CD14-positive monocyte (primary cell): Measurements from ENCODE around the gene KIF17. TPM values are rescaled to one million over a fixed set of nuclear protein-coding genes. Genes with fewer than 3 reads are reported as not detected.

Source experiments
- DNase-seq, 3 donors: peaks; one replicate each; pipeline ENCODE4 v3.0.0-alpha.2; 2011 to 2022
- H2AFZ ChIP-seq: 2 replicates; pipeline ENCODE4 v1.6.0; 2012; ENCODE audit warnings: mild to moderate bottlenecking, low read depth, low read length, inconsistent platforms; ENCODE audit not compliant: insufficient read depth, poor library complexity, severe bottlenecking
- H3K27ac ChIP-seq, 2 donors: 1 replicate in 1 of 2; 2 replicates in 1 of 2; pipeline ENCODE4 v1.5.1; 2012 to 2013; ENCODE audit warnings: low read length in 2 of 2, control low read depth in 1 of 2, inconsistent platforms in 1 of 2, low read depth in 1 of 2, mild to moderate bottlenecking in 1 of 2
- H3K27me3 ChIP-seq, 2 donors: one replicate each; pipeline versions ENCODE4 v1.6.0 to v1.6.1; 2011 to 2013; ENCODE audit warnings: low read length in 2 of 2; ENCODE audit not compliant: control insufficient read depth in 2 of 2, insufficient read depth in 2 of 2
- H3K36me3 ChIP-seq, 2 donors: replicated peaks in 1 of 2; 1 replicate in 1 of 2; 2 replicates in 1 of 2; pipeline versions ENCODE4 v1.5.1 to v1.6.1; 2012 to 2013; ENCODE audit warnings: low read length in 2 of 2, control low read depth in 1 of 2, inconsistent platforms in 1 of 2, mild to moderate bottlenecking in 1 of 2; ENCODE audit not compliant: insufficient read depth in 2 of 2, control insufficient read depth in 1 of 2
- H3K4me1 ChIP-seq, 2 donors: 1 replicate in 1 of 2; 2 replicates in 1 of 2; pipeline versions ENCODE4 v1.5.1 to v1.6.1; 2012 to 2013; ENCODE audit warnings: low read length in 2 of 2, control low read depth in 1 of 2, inconsistent platforms in 1 of 2, mild to moderate bottlenecking in 1 of 2, moderate library complexity in 1 of 2; ENCODE audit not compliant: insufficient read depth in 2 of 2, control insufficient read depth in 1 of 2
- H3K4me2 ChIP-seq: replicated peaks from 2 replicates; pipeline ENCODE3; 2012; ENCODE audit warnings: low read length, moderate library complexity, mild to moderate bottlenecking; ENCODE audit not compliant: poor library complexity, severe bottlenecking; ENCODE audit errors: extremely low read depth
- H3K4me3 ChIP-seq, 3 experiments: fragments of 200-600 bp in 1 of 3; sonication (generic) in 1 of 3; replicated peaks in 1 of 3; 1 replicate in 2 of 3; 2 replicates in 1 of 3; pipeline ENCODE4 v1.5.1; 2011 to 2013; ENCODE audit warnings: low read length in 3 of 3, mild to moderate bottlenecking in 3 of 3, control low read depth in 2 of 3, low read depth in 2 of 3, inconsistent platforms in 1 of 3, moderate library complexity in 1 of 3
- H3K79me2 ChIP-seq: 2 replicates; pipeline ENCODE4 v1.6.0; 2012; ENCODE audit warnings: mild to moderate bottlenecking, control low read depth, inconsistent platforms, low read length, moderate library complexity; ENCODE audit not compliant: insufficient read depth
- H3K9ac ChIP-seq: 2 replicates; pipeline ENCODE4 v1.6.0; 2017; ENCODE audit warnings: low read length, mild to moderate bottlenecking; ENCODE audit not compliant: insufficient read depth, poor library complexity, severe bottlenecking
- H3K9me3 ChIP-seq, 2 donors: replicated peaks in 1 of 2; 1 replicate in 1 of 2; 2 replicates in 1 of 2; pipeline versions ENCODE4 v1.5.1 to v1.6.1; 2012 to 2013; ENCODE audit warnings: low read length in 2 of 2, control low read depth in 1 of 2; ENCODE audit not compliant: control insufficient read depth in 1 of 2, insufficient read depth in 1 of 2
- H4K20me1 ChIP-seq: 2 replicates; pipeline ENCODE4 v1.6.0; 2012; ENCODE audit warnings: mild to moderate bottlenecking, low read length, control low read depth, moderate library complexity; ENCODE audit not compliant: insufficient read depth
- H3K27ac Mint-ChIP-seq, 7 donors: one replicate each; pipeline ENCODE4 v1.8.0; 2020; ENCODE audit warnings: mild to moderate bottlenecking in 7 of 7, mixed read lengths in 7 of 7, moderate library complexity in 6 of 7, inconsistent platforms in 2 of 7
- H3K27me3 Mint-ChIP-seq, 3 donors: one replicate each; pipeline ENCODE4 v1.8.0; 2021 to 2022; ENCODE audit warnings: low read depth in 3 of 3, mild to moderate bottlenecking in 3 of 3, mixed read lengths in 3 of 3, moderate library complexity in 3 of 3, inconsistent platforms in 1 of 3
- H3K36me3 Mint-ChIP-seq, 2 donors: one replicate each; pipeline ENCODE4 v1.8.0; 2020; ENCODE audit warnings: mixed read lengths in 2 of 2, inconsistent platforms in 1 of 2, mild to moderate bottlenecking in 1 of 2
- H3K4me1 Mint-ChIP-seq: one replicate; pipeline ENCODE4 v1.8.0; 2020; ENCODE audit warnings: mild to moderate bottlenecking, mixed read lengths
- H3K4me3 Mint-ChIP-seq, 2 donors: one replicate each; pipeline ENCODE4 v1.8.0; 2020; ENCODE audit warnings: mild to moderate bottlenecking in 2 of 2, mixed read lengths in 2 of 2, moderate library complexity in 1 of 2
- H3K9me3 Mint-ChIP-seq, 7 donors: one replicate each; pipeline ENCODE4 v1.8.0; 2020 to 2022; ENCODE audit warnings: mixed read lengths in 7 of 7, mild to moderate bottlenecking in 6 of 7, moderate library complexity in 6 of 7, inconsistent platforms in 2 of 7
- WGBS: methylation state at CpG from one replicate; pipeline ENCODE4 v1.1.5; 2013; ENCODE audit warnings: missing lambda C conversion rate; ENCODE audit not compliant: insufficient coverage; 5-methylcytosine and 5-hydroxymethylcytosine counted together
- intact Hi-C, 2 donors: fragments of 100-400 bp; cut with micrococcal nuclease; formaldehyde crosslinking; loops; one replicate each; pipeline versions ENCODE4 v1.15.0 to v1.15.1; 2023
- polyA plus RNA-seq, 3 donors: library from polyadenylated mRNA; depleted of rRNA in 1 of 3; unstranded in 2 of 3; stranded (reverse) in 1 of 3; fragments of 300-500 nt in 2 of 3; fragments of >200 nt in 1 of 3; fragmentation: Illumina TruSeq in 2 of 3; gene quantifications; 1 replicate in 2 of 3; 2 replicates in 1 of 3; pipeline ENCODE4 v1.2.3, GENCODE V29; 2012 to 2021
- TF ChIP-seq, protein P1 (sequence below): fragments of 200-600 bp; IDR thresholded peaks from one replicate; pipeline ENCODE4 v1.8.0; 2022; ENCODE audit warnings: antibody characterized with exemption, mild to moderate bottlenecking

Gene KIF17
- polyA plus RNA-seq, 3 donors = 0.16 TPM; not detected in 2

DNA sequence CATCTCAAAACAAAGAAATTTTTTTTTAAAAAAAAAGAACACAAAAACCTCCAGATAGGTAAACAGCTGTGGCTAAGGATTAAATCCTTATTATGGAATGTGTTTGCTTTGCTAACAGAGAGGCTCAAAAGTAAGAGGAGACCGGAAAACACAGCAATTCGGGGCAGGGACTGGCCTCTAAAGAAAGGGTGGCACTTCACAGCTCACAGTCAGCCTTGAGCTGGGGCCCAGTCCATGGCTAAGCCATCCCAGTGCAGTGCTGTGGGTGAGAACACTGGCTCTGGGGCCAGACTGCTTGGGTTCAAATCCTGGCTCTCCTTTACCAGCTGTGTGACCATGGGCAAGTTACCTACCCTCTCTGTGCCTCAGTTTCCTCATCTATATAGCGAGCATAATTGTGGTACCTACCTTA is 28.2 kb downstream of the KIF17 start:
- Histone ChIP-seq H3K4me3 (no peak overlapping the region), H3K4me1 (peaks cover 8 to 12% of the 10 kb centered on the region in 2 donors), H4K20me1 (no peaks in the 10 kb centered on the region), H3K27ac (no peak overlapping the region), H2AFZ (no peak overlapping the region), H3K9me3 (no peaks in the 10 kb centered on the region), H3K4me2 (no peak overlapping the region), H3K36me3 (no peaks in the 10 kb centered on the region), H3K79me2 (no peaks in the 10 kb centered on the region), H3K9ac (no peak overlapping the region), H3K27me3 (no peaks in the 10 kb centered on the region)
- WGBS = 100% methylated on average over 2 of the region's 3 CpGs
- H3K36me3 Mint-ChIP-seq = no peaks in the 10 kb centered on the region
- H3K4me3 Mint-ChIP-seq = no peak overlapping the region
- H3K9me3 Mint-ChIP-seq = no peaks in the 10 kb centered on the region
- H3K4me1 Mint-ChIP-seq = peaks cover 19% of the 10 kb centered on the region
- H3K27ac Mint-ChIP-seq = no peak overlapping the region
- H3K27me3 Mint-ChIP-seq = peaks cover 0 to 3% (median 1%) of the 10 kb centered on the region in 3 donors
- no peak for DNase-seq
- intact Hi-C loops = loop anchor here in 1 of 2 donors (10.0 kb wide), 1 partner anchor 505 kb away; no protein-coding TSS in a partner anchor
- TF ChIP-seq, protein P1, sequence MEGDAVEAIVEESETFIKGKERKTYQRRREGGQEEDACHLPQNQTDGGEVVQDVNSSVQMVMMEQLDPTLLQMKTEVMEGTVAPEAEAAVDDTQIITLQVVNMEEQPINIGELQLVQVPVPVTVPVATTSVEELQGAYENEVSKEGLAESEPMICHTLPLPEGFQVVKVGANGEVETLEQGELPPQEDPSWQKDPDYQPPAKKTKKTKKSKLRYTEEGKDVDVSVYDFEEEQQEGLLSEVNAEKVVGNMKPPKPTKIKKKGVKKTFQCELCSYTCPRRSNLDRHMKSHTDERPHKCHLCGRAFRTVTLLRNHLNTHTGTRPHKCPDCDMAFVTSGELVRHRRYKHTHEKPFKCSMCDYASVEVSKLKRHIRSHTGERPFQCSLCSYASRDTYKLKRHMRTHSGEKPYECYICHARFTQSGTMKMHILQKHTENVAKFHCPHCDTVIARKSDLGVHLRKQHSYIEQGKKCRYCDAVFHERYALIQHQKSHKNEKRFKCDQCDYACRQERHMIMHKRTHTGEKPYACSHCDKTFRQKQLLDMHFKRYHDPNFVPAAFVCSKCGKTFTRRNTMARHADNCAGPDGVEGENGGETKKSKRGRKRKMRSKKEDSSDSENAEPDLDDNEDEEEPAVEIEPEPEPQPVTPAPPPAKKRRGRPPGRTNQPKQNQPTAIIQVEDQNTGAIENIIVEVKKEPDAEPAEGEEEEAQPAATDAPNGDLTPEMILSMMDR = no peak

DNA sequence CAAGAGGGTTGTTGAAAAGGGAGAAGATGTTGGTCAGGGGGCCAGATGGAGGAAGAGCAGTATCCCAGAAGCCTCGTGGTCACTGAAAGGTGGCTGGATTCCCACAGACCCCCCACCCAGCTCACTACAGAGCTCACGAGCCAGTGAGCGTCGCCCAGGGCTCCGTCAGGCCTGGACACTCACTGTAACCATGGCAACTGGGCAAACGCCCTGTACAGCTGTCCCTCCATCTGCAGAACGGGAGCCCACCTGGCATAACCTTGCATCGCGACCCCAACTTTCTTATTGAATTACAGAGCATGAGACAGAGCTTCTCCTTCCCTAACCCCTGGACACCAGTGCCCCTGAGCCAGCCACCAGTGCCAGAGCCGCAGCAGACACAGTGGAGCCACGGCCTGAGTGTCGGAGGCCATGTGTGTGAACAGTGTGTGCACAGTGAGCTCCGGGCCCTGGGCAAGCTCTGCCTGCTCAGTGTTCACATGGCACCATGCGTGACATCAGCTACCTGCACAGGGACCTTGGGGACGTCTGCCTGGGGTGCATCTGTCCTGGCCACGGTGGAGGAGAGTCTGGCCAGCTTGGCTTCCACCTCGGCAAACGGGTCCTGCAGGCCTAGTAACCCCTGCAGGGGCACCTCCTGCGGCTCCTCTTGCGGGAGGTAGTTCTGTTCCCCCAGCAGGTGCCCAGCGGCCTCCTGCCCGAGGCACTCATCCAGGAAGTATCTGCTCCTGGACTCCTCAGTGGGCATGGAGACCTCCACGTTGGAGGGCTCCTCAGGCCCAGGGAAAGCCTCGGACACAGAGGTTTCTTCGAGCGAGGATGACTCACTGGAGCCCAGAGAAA is 30.7 kb downstream of the KIF17 start:
- H3K4me3 ChIP-seq = no peak overlapping the region
- no peak overlapping the region for H3K4me3 Mint-ChIP-seq
- intact Hi-C loops = no loop called here
- no peaks in the 10 kb centered on the region for H4K20me1 ChIP-seq
- H3K27ac Mint-ChIP-seq = no peak overlapping the region
- H2AFZ ChIP-seq = no peak overlapping the region
- H3K27me3 Mint-ChIP-seq = peaks cover 0 to 1% (median 1%) of the 10 kb centered on the region in 3 donors
- no peak for DNase-seq
- H3K9me3 ChIP-seq = no peaks in the 10 kb centered on the region
- peaks cover 36% of the 10 kb centered on the region for H3K4me1 Mint-ChIP-seq
- TF ChIP-seq, protein P1 = no peak
- no peaks in the 10 kb centered on the region for H3K9me3 Mint-ChIP-seq
- no peaks in the 10 kb centered on the region for H3K36me3 ChIP-seq
- H3K79me2 ChIP-seq = no peaks in the 10 kb centered on the region
- H3K9ac ChIP-seq = no peak overlapping the region
- H3K27me3 ChIP-seq = no peaks in the 10 kb centered on the region
- H3K36me3 Mint-ChIP-seq = peaks cover 0 to 3% of the 10 kb centered on the region in 2 donors
- H3K4me1 ChIP-seq = peaks cover 28 to 37% of the 10 kb centered on the region in 2 donors
- no peak overlapping the region for H3K27ac ChIP-seq
- no peak overlapping the region for H3K4me2 ChIP-seq
- WGBS = 94% methylated on average over 24 of the region's 26 CpGs
